Measurements from ENCODE around the gene SETD3. TPM values are rescaled to one million over a fixed set of nuclear protein-coding genes. Genes with fewer than 3 reads are reported as not detected.

The SETD3 gene
- total RNA-seq, 4 donors from 2014 or later = 61.8 to 78.3 (median 70.1) TPM

DNA sequence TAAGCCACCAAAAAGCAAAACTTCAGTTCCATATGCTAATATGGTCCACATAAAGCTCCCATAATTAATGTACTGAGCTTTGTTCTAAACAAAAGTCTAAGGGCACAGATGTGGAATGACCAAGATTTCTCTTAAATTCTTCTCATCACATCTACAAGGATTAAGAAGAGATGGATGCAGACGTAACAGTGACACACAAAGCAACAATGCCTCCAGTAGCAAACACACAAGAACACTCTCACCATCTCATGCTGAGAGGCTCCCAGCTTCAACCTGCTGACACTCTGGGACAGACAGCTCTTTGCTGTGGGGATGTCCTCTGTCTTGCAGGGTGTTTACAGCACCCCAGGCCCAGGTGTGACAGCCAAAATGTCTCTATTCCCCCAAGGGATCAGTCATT is 48.2 kb downstream of the SETD3 start:
- TF ChIP-seq, protein P1, sequence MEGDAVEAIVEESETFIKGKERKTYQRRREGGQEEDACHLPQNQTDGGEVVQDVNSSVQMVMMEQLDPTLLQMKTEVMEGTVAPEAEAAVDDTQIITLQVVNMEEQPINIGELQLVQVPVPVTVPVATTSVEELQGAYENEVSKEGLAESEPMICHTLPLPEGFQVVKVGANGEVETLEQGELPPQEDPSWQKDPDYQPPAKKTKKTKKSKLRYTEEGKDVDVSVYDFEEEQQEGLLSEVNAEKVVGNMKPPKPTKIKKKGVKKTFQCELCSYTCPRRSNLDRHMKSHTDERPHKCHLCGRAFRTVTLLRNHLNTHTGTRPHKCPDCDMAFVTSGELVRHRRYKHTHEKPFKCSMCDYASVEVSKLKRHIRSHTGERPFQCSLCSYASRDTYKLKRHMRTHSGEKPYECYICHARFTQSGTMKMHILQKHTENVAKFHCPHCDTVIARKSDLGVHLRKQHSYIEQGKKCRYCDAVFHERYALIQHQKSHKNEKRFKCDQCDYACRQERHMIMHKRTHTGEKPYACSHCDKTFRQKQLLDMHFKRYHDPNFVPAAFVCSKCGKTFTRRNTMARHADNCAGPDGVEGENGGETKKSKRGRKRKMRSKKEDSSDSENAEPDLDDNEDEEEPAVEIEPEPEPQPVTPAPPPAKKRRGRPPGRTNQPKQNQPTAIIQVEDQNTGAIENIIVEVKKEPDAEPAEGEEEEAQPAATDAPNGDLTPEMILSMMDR (IDR thresholded peaks at IDR 0.05) = no peak
- ATAC-seq (ENCODE audit: low FRiP score) (no peak), DNase-seq (ENCODE audit: low spot score) (no peak)

DNA sequence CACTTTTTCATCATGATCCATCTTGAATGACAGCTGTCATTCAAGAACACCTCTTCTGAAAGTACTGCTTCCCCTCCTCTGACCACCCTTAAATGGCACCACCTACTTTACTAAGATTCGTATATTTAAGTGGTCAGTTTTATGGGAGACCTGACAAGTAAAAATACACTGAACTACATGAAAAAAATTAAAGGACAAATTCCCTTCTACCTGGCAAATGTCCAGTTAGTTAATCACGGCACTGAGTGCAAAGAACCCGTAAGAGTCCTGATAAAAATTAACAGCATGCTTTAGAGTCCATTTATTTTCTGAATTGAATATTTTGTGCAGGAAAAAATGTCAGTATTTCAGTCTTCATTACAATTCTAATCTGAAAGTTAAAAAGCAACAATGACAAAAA is 48.7 kb downstream of the SETD3 start:
- TF ChIP-seq, protein P1 (IDR thresholded peaks at IDR 0.05) = no peak
- no peak for ATAC-seq (ENCODE audit: low FRiP score)
- DNase-seq (ENCODE audit: low spot score) = no peak

DNA sequence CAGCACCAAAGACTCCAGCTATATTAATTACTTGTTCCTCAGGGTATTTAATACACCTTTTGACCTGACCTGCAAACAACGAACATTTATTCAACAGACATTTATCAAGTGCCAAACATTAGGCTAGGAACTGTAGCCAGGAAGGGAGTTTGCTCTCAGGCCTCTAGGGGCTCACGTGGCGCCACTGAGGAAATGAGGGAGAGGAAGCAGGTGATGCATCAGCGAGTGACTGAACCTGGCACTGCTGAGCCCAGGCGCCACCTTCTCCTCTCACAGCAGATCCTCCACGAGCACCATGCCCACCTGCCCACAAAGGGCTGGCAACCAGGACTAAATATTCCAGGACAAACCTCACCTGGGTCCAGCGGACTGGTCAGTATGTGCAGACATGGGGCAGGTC is 50.2 kb downstream of the SETD3 start:
- DNase-seq (ENCODE audit: low spot score) (no peak), ATAC-seq (ENCODE audit: low FRiP score) (no peak)
- TF ChIP-seq, protein P1 (IDR thresholded peaks at IDR 0.05) = no peak

DNA sequence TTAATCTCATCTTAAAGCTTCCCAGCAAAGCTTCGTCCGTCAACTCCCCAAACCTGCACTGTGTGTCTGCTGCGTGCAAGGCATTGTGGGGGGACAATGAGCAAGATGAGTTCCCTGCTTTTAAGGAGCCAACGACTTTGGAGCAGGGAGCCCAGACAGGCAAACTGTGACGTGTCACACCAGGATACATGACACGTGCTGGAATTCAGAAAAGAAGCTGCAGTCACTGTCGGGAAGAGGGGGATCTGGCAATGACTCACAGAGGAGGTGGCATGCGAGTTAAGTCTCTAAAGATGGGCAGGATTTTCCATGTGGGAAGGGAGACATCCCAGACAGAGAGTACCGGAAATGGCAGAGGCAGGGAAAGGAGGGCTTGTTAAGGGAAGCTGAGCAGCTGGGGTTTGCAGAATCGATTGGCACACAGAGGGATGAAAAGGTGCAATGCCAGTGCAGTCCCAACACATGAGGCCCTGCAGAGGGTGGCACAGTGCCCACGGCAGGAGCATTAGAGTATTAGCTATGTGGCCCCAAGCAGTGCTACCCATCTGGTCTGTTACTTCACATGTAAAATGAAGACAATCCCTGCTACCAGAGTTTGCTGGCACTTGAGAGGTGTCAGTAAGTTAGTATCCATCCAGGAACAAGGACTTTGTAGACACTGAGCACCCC is 52.9 kb downstream of the SETD3 start:
- TF ChIP-seq, protein P1 (IDR thresholded peaks at IDR 0.05) = no peak
- no peak for DNase-seq (ENCODE audit: low spot score)
- no peak for ATAC-seq (ENCODE audit: low FRiP score)

DNA sequence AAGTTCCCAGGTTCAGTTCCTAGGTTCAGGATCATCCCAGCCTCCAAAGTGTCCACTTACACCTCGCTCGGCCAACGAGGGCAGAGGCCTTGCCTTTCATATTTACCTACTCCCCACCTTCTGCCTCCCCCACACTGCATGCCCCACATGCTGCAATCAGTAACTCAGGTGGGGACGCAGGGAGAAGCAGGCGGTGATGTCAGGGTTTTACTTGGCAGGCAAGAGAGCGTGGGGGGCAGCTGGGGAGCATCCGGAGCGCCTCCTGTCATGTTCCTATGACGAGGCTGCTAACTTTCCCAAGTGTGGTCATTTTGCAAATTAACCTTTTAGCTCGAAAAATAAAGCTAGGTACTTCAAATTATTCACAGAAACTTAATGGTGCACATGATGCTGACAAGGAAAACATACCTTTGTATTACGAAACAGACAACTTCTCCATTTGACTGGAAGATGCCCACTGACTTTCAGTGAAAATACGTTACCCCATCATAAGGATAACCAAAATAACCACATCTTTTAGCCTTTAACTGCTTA is 53.8 kb downstream of the SETD3 start:
- TF ChIP-seq, protein P1 (IDR thresholded peaks at IDR 0.05) = no peak
- DNase-seq (ENCODE audit: low spot score) (no peak), ATAC-seq (ENCODE audit: low FRiP score) (peak; percentile 61)

DNA sequence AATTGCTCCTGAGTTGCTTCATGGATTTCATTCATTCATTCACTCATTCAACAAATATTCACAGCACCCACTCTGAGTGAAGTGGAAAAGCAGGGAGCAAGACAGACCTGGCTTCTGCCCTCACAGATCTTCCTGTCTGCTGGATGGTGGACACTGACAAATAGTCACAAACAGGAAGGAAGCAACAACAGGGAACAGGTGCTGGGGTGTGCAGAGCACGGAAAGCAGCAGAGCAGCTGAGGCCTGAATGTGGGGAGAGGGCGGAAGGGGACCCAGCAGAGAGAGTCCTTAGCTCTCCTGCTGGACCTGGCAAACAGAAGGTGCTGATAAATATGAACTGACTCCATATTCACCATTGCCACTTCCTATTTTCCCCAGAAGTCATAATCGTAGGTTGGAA is 54.4 kb downstream of the SETD3 start:
- TF ChIP-seq, protein P1 (IDR thresholded peaks at IDR 0.05) = no peak
- no peak for DNase-seq (ENCODE audit: low spot score)

DNA sequence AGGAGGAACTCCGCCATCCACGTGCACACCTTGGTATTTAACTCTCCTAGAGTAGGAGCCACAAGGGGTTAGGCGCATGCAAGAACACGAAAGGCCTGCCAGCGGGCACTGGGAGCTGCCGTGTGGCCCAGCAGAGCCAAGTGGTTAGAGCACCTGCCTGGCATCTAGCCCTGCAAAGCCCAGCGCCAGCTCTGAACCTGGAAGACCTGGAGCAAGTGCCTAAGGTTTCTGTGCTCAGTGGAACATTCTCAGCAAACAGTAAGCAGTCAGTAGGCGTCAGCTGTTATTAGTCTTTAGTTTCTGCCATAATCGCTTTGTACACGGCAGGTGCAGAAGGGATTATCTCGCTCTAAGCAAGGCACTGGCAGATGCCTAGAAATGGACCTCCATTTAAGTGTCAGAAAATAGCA is 55.4 kb downstream of the SETD3 start:
- TF ChIP-seq, protein P1 (IDR thresholded peaks at IDR 0.05) = no peak
- DNase-seq (ENCODE audit: low spot score) = no peak
- ATAC-seq (ENCODE audit: low FRiP score) = no peak

More for the DNA sequence above, 54.4 kb downstream of the SETD3 start:
- no peak for ATAC-seq (ENCODE audit: low FRiP score)
